ENCODE results near the gene NUDT22. TPM values are rescaled to one million over a fixed set of nuclear protein-coding genes. Genes with fewer than 3 reads are reported as not detected.

The NUDT22 gene
- total RNA-seq, 1 experiment from 2014 or later, result 72.4 TPM

DNA sequence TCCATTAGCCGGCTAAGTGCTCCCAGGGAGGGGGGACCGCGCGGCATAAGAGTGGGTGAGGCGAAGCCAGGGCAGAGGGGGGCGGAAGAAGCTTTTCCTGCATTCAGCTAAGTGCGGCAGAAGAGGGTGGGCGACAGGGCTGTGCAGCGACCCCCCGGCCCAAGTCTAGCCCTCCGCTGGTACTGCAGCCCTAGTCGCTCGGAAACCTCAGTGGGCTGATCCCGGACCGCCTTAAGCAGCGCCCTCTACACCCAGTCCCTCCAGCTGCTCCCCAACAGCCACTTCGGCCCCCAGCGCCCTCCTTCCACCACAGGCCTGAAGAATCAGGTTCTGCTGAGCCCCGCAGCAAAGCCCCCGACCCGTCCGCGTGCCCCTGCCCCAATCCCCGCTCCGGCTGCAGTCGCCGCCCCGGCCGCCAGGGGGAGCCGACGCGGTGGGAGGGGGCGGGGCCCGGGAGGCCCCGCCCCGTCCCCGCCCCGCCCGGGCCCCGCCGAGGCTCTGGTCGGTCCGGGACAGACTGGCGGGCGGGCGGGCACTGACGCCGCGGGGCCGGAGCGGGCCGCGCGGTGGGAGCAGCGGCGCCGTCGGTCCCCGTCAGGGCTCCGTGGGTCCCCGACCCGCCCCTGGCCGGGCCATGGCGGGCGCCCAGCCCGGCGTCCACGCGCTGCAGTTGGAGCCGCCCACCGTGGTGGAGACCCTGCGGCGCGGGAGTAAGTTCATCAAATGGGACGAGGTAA, 25.1 kb downstream of the NUDT22 start, which contains the start of gene PLCB3:
PLCB3 (plus strand) TSS at position 515 of the 737 bp plus-strand sequence; CDS start at position 635, 120 bp downstream.
- Histone ChIP-seq H3K27ac (ENCODE audit: low read depth, low read length, poor library complexity, severe bottlenecking) (peak within 1 kb of the TSS; percentile 68), H3K27me3 (replicated peaks; ENCODE audit: insufficient read depth, low read depth, low read length, poor library complexity) (no peaks in the 10 kb centered on the region), H3K4me1 (ENCODE audit: insufficient read depth, low read length, poor library complexity, severe bottlenecking) (peaks cover 27% of the 10 kb centered on the region), H3K4me3 (ENCODE audit: low read depth, low read length, poor library complexity, severe bottlenecking) (peak within 1 kb of the TSS; percentile 79), H3K9me3 (ENCODE audit: low read depth, low read length, poor library complexity, severe bottlenecking) (no peaks in the 10 kb centered on the region), H3K36me3 (ENCODE audit: insufficient read depth, low read length, poor library complexity, severe bottlenecking) (peaks cover 20% of the 10 kb centered on the region)
- intact Hi-C loops (cut with micrococcal nuclease; ENCODE audit: unreplicated experiment), result no loop called here
- POLR2A ChIA-PET (ENCODE audit: low non-redundant PET), result no interaction called here
- BruUV-seq (replicated peaks), result no TSS peak
- DNase-seq (ENCODE audit: low spot score), result peak; percentile 74
- CTCF ChIA-PET, result interaction anchor here (0.6 to 1.7 kb wide), 4 partner anchors 10 to 67 kb away, joined by 3 to 11 read pairs (median 7); partner anchors contain the start of genes PRDX5 and TRMT112
- TF ChIP-seq, protein P1, sequence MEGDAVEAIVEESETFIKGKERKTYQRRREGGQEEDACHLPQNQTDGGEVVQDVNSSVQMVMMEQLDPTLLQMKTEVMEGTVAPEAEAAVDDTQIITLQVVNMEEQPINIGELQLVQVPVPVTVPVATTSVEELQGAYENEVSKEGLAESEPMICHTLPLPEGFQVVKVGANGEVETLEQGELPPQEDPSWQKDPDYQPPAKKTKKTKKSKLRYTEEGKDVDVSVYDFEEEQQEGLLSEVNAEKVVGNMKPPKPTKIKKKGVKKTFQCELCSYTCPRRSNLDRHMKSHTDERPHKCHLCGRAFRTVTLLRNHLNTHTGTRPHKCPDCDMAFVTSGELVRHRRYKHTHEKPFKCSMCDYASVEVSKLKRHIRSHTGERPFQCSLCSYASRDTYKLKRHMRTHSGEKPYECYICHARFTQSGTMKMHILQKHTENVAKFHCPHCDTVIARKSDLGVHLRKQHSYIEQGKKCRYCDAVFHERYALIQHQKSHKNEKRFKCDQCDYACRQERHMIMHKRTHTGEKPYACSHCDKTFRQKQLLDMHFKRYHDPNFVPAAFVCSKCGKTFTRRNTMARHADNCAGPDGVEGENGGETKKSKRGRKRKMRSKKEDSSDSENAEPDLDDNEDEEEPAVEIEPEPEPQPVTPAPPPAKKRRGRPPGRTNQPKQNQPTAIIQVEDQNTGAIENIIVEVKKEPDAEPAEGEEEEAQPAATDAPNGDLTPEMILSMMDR (conservative IDR thresholded peaks at IDR 0.05; ENCODE audit: low read depth, low read length), result peak; percentile 78
- TF ChIP-seq EZH2 (IDR thresholded peaks at IDR 0.05; ENCODE audit: borderline replicate concordance, low read depth, low read length, poor library complexity, severe bottlenecking), result no peak

DNA sequence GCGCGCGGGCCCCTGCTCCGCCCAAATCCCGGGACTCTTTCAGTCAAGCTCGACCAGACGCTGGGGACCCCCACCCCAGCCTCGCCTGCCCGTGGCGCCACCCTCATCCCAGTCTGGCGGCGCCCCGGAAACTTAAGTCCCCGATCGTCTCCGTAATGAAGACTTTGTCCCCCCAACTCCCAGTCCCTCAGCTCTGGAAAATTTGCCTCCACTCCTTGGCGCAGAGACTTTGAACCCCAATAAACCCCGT, 25.6 kb downstream of the NUDT22 start:
- Histone ChIP-seq H3K27me3 (replicated peaks; ENCODE audit: insufficient read depth, low read depth, low read length, poor library complexity) (no peaks in the 10 kb centered on the region), H3K9me3 (ENCODE audit: low read depth, low read length, poor library complexity, severe bottlenecking) (no peaks in the 10 kb centered on the region), H3K27ac (ENCODE audit: low read depth, low read length, poor library complexity, severe bottlenecking) (peak overlapping the region; percentile 68), H3K4me1 (ENCODE audit: insufficient read depth, low read length, poor library complexity, severe bottlenecking) (peaks cover 27% of the 10 kb centered on the region), H3K36me3 (ENCODE audit: insufficient read depth, low read length, poor library complexity, severe bottlenecking) (peaks cover 25% of the 10 kb centered on the region), H3K4me3 (ENCODE audit: low read depth, low read length, poor library complexity, severe bottlenecking) (peak overlapping the region; percentile 79)
- ChIA-PET CTCF (interaction anchor here (0.6 to 1.7 kb wide), 9 partner anchors 10 to 70 kb away, joined by 3 to 11 read pairs (median 4); partner anchors contain the start of genes PRDX5 and TRMT112), POLR2A (ENCODE audit: low non-redundant PET) (no interaction called here)
- TF ChIP-seq, protein P1 (conservative IDR thresholded peaks at IDR 0.05; ENCODE audit: low read depth, low read length), result no peak
- TF ChIP-seq EZH2 (IDR thresholded peaks at IDR 0.05; ENCODE audit: borderline replicate concordance, low read depth, low read length, poor library complexity, severe bottlenecking), result no peak
- BruUV-seq (replicated peaks), result no TSS peak
- intact Hi-C loops (cut with micrococcal nuclease; ENCODE audit: unreplicated experiment), result no loop called here
- no peak for DNase-seq (ENCODE audit: low spot score)

DNA sequence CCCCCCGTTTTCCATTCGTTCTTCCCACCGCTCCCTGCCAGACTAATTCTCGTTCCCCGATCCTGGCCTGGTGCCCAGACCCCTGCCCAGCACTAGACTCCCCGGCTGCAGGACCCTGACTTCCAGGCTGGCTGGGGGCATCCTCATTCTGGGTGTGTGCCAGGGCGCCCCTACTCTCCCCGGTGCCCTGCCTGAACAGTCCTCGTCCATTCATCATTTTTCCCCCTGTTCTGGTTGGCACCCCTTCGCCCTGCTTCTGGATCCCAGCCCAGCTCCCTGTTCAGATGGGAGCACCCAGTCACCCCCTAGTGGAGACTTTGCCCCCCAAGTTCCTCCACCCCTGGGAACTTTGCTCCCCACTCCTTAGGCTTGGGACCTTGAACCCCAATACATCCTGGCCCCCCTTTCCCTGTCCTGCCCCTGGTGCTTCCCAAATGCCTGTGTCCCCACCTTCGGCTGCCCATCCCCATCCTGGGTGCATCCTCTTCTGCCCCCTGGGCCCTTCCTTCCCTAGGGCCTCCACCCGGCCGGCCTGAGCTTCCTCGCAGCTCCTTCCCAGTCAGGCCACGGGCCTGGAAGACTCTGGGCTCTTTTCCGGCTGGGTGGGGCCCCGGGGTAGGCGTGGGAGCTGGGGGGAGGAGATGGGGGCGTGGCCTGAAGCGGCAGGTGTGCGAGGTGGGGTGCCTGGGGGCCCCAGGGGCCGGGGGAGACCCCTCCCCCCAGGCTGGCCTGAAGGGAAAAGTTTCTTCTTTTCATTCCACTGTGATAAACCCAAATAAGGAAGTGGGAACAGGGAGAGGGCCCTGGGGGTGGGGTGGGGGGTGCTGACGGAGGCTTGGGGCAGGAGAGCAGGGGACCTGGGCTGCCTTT, 26.2 kb downstream of the NUDT22 start:
- peaks cover 27% of the 10 kb centered on the region for H3K4me1 ChIP-seq (ENCODE audit: insufficient read depth, low read length, poor library complexity, severe bottlenecking)
- peak; percentile 55 for DNase-seq (ENCODE audit: low spot score)
- H3K36me3 ChIP-seq (ENCODE audit: insufficient read depth, low read length, poor library complexity, severe bottlenecking), result peaks cover 27% of the 10 kb centered on the region
- peak overlapping the region; percentile 68 for H3K27ac ChIP-seq (ENCODE audit: low read depth, low read length, poor library complexity, severe bottlenecking)
- intact Hi-C loops (cut with micrococcal nuclease; ENCODE audit: unreplicated experiment), result no loop called here
- CTCF ChIA-PET, result interaction anchor here (0.6 to 1.7 kb wide), 14 partner anchors 9 to 79 kb away, joined by 3 to 11 read pairs (median 5); partner anchors contain the start of genes PRDX5 and TRMT112
- H3K9me3 ChIP-seq (ENCODE audit: low read depth, low read length, poor library complexity, severe bottlenecking), result no peaks in the 10 kb centered on the region
- peak overlapping the region; percentile 79 for H3K4me3 ChIP-seq (ENCODE audit: low read depth, low read length, poor library complexity, severe bottlenecking)
- POLR2A ChIA-PET (ENCODE audit: low non-redundant PET), result no interaction called here
- no peaks in the 10 kb centered on the region for H3K27me3 ChIP-seq (replicated peaks; ENCODE audit: insufficient read depth, low read depth, low read length, poor library complexity)
- BruUV-seq (replicated peaks), result TSS peak; percentile 30
- TF ChIP-seq, protein P1 (conservative IDR thresholded peaks at IDR 0.05; ENCODE audit: low read depth, low read length), result peak; percentile 64
- no peak for TF ChIP-seq EZH2 (IDR thresholded peaks at IDR 0.05; ENCODE audit: borderline replicate concordance, low read depth, low read length, poor library complexity, severe bottlenecking)

Data from A673 (cell line).